PFSK-1 (cell line): Measurements from ENCODE around the gene FBXO27.

ENCODE experiments used
- POLR2AphosphoS5 ChIP-seq: IDR thresholded peaks from 2 replicates; pipeline ENCODE4 v1.6.1; 2012; ENCODE audit warnings: low read depth, mild to moderate bottlenecking, control low read depth, low read length, moderate library complexity
- TAF1 ChIP-seq: IDR thresholded peaks from 2 replicates; pipeline ENCODE4 v1.6.1; 2012; ENCODE audit warnings: low read length, control low read depth, borderline replicate concordance; ENCODE audit not compliant: insufficient read depth

DNA sequence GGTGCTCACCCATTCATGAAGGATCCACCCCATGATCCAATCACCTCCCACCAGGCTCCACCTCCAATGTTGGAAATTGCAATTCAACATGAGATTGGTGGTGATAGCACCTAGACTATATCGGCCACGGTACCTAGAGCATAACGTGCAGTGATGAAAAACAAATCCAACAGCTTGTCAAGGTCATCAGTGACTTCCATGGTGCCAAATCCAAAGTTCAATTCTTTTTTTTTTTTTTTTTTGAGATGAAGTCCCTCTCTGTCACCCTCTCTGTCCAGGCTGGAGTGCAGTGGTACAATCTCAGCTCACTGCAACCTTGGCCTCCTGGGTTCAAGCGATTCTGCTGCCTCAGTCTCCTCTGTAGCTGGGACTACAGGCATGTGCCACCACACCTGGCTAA is 34.8 kb upstream of the FBXO27 start:
- TF ChIP-seq TAF1 (no peak), POLR2AphosphoS5 (no peak)
